GM18951 (cell line): ENCODE measurements around the gene WDFY3.

Experiments used
- POLR2A ChIP-seq: IDR thresholded peaks from 4 replicates; pipeline ENCODE4 v1.6.1; 2011; ENCODE audit warnings: mild to moderate bottlenecking; ENCODE audit not compliant: insufficient read length, insufficient read depth; ENCODE audit errors: extremely low read depth
- in situ Hi-C: fragments of 300-500 bp; cut with MboI; formaldehyde crosslinking; loops from one replicate; pipeline ENCODE4 v1.12.0; 2022; ENCODE audit warnings: low sequenced_read_pairs, mixed read lengths, inconsistent platforms; ENCODE audit not compliant: unreplicated experiment

The WDFY3 gene

GRCh38 chr4:84878090-84878489 lies 88.4 kb downstream of the WDFY3 start:
- in situ Hi-C loops = no loop called here
- TF ChIP-seq POLR2A = no peak

GRCh38 chr4:84877051-84877833 lies 89.2 kb downstream of the WDFY3 start:
- in situ Hi-C loops = no loop called here
- TF ChIP-seq POLR2A = no peak

- in situ Hi-C loops = no loop called here
- TF ChIP-seq POLR2A = no peak
Measured at GRCh38 chr4:84875636-84876371, 90.7 kb downstream of the WDFY3 start.

- in situ Hi-C loops = no loop called here
- TF ChIP-seq POLR2A = no peak
Measured at GRCh38 chr4:84874619-84875018, 91.9 kb downstream of the WDFY3 start.

GRCh38 chr4:84870398-84871163 lies 95.9 kb downstream of the WDFY3 start:
- TF ChIP-seq POLR2A = no peak
- in situ Hi-C loops = no loop called here

GRCh38 chr4:84866295-84866694 lies 100.2 kb downstream of the WDFY3 start:
- in situ Hi-C loops = no loop called here
- TF ChIP-seq POLR2A = no peak

GRCh38 chr4:84865600-84865999 lies 100.9 kb downstream of the WDFY3 start:
- no peak for TF ChIP-seq POLR2A
- in situ Hi-C loops = no loop called here

- TF ChIP-seq POLR2A = no peak
- in situ Hi-C loops = no loop called here
Measured at GRCh38 chr4:84862064-84862463, 104.4 kb downstream of the WDFY3 start.

- no peak for TF ChIP-seq POLR2A
- in situ Hi-C loops = no loop called here
Measured at GRCh38 chr4:84857296-84857695, 109.2 kb downstream of the WDFY3 start.

GRCh38 chr4:84856468-84857049 lies 109.9 kb downstream of the WDFY3 start:
- in situ Hi-C loops = no loop called here
- no peak for TF ChIP-seq POLR2A

GRCh38 chr4:84855774-84856173 lies 110.7 kb downstream of the WDFY3 start:
- in situ Hi-C loops = no loop called here
- no peak for TF ChIP-seq POLR2A

GRCh38 chr4:84852081-84852480 lies 114.4 kb downstream of the WDFY3 start:
- in situ Hi-C loops = no loop called here
- TF ChIP-seq POLR2A = no peak

GRCh38 chr4:84849051-84849640 lies 117.3 kb downstream of the WDFY3 start:
- in situ Hi-C loops = no loop called here
- TF ChIP-seq POLR2A = no peak
